ENCODE data around the gene CAPN2.

Gene CAPN2

DNA sequence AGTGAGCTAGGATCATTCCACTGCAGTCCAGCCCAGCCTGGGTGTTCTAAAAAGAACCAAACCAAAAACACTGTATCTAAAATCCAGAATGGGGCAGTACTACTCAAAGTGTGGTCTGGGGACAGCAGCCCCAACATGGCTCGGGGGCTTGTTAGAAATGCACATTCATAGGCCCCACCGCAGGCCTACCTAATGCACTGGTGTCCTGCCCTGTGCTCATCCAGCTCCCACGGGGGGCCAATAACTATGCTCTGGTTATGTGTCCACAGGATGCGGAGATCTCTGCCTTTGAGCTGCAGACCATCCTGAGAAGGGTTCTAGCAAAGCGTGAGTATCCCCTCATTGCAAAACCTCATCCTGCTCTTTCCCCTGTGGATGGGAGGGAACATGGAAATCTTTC is 51.5 kb downstream of the CAPN2 start:
- DNase-seq, result no peak

DNA sequence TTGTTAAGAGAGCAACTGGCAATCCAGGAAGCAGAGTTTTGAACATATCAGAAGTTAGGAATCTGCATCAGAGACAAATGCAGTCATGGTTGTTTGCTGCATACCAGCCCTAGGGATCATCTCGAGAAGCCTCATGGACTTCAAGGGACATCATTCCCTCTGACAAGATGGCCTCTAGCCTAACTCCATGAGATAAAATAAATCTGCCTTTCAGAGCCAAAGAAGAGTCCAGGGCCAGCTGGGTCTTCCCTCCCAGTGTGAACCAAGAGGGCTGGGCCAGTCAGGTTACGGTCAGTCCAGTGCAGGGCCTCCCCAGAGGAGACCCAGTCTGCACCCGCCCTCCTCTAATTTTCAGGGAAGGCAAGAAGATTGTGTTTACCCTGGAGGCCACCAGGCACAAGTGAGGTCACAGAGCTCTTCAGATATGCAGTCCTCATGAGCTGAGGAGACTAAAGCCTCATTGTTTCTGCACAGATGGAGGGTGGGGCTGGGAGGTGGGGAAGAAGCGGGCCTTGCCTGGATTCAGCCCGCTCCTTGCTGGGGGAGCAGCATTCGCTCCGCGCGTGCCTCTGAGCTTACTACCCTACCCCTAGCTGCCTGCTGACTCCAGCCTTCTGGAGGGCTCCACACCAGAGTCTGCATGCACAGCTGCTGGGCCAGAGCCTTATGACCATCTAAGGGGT is 52.8 kb downstream of the CAPN2 start:
- DNase-seq, result no peak

DNA sequence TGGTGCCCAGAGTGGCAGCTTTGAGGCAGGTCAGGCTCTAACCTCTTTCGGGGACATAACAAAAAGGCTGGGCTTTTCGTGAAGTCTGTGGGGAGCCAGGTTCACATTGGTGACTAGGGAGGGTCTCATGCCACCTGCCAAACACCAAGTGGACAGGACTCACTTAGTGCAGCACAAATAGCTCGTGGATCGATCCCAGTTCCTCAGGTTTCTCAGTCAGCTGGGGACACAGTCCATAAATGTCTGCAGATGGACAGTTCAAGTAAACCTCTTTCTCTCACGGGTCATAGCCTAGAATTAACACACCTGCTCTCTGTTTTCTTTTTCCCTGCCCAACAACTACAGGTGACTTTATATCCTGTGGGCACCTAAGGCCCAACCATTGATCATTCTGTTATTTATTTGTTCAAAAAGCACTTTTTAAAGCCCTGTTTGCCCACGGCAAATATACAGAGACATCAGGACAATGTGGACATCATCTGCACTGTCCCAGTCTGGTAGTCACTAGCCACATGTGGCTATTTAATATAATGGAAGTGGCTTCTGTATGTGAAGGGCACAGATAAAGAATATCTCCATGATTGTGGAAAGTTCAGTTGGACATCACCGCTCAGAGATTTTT is 53.5 kb downstream of the CAPN2 start:
- no peak for DNase-seq

DNA sequence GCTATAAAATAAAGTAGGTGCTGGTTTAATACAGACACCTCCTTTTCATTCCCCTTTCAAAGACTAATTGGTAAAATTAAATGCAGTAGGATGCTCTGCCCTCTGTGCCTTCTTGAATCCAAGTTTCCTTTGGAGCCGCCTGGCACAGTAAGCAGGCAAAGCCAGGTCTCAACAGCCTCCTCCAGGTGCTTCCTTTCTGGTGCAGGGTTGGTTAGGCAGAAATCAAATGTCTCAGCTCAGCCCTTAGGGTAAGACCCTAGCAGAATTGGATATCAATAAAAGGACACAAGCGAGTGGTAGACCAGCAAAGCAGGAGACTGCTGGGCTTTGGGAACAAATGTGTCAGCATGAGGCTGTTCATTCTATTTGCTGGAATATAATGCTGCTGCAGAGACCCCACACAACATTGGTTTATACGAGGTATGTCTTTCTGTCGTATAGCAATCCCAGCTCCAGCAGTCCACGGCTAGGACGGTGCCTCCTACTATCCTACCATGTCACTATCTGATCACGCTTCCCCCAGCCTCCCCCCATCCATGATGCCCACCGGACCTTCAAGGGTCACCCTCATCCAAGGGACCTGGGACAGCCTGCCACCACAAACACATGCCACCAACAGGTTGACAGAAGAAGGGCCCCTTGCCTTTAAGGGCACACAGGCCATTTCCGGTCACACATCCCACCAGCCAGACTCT is 58.4 kb downstream of the CAPN2 start:
- DNase-seq, result no peak

DNA sequence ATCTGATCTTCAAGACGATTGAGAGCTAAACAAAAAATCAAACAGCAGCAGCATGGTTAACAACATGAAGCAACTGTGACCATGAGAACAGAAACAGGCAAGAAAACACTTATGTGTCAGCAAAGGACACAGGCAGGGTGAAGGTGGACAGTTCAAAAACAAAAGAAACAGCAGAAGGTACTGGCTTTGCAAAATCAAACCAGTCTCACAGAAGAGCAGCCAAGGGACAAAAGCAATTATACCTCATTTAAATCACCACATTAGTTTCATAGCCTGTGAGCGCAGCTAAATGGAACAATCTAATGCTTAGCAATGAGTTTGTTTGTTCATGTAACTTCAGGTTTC is 59.1 kb downstream of the CAPN2 start:
- DNase-seq, result no peak

DNA sequence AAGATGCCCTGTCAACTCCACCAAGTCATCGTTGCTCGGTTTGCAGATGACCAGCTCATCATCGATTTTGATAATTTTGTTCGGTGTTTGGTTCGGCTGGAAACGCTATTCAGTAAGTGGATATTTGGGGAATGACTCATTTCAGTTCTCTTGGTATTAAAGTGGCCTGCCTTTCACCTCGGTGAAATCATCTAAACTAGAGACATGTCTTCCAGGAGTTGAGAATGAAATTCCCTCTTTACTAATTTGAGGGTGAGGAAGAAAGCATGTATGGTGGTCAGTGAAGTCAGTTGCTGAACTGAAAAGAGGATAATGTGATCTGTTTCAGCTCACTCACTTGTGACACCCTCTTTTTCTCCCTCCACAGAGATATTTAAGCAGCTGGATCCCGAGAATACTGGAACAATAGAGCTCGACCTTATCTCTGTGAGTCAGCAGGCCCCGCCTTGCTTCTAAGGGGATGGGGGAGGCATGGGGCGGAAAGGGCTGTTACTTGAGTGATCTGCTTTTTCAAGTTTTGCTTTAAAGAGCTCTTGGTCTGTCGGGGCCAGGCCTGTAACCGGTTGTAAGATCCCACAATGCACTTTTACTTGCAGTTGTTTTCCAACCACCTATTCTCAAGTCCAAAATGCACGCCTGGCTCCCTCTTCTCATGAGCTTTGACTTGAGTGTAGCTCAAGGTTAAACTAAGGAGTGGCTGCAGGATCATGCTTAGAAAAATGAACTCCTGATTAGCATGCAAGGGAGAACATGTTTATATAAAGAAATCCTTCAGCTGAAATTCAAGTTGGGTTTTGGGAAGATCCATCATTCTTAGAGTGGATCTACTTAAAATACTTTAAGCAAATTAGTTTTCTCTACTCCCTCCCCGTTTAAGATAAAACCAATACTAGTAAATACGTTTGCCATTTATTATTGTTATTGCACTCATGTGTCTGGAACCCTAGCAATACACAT is 59.8 kb downstream of the CAPN2 start:
- DNase-seq, result no peak

DNA sequence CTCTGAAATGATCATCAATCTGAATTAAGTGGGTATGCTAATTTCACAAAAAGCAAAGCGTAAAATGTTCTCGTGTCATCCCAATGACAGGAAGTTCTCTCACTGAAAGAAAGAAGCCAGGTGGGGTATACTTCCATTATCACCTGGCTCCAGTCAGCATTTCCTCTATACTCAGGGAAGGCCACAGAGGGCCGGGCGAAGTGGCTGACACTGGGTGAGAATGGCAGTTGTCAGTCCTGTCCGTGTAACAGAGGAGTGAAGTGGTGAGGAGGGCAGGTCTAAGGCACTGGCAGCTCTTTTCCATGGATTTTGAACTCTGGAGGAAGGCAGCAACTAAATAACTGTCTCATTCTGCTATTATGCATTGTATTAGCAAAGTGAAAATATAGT is 60.4 kb downstream of the CAPN2 start:
- no peak for DNase-seq

DNA sequence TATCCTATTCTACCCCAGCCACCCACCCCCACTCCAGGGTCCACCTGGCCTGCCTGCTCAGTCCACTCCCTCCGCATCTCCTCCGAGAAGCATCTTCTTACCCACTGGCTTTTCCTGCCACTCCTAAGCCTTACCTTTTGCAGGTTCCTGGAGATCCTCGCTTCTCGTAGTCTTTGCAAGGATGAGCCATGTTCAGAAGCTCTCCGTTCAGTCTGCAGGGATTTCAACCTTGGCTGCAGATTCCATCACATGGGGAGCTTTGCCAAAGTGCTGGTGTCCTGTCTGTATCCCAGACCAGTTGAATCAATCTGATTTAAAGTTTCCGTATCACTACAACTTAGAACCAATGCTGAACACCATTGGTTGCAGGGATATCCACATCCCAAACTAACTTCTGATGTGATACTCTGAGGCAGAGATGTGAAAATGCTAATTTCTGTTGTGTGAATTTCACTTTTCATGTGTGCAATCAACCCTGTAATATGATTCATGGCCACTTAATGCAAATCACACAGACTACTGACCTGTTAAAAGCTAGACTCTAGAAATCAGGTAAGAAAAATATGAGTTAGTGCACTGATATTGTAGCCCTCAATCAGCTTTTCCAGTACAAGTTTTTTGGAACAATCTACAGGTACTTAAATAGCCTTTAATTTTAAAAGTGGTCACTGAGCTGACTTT is 61.9 kb downstream of the CAPN2 start:
- no peak for DNase-seq

DNA sequence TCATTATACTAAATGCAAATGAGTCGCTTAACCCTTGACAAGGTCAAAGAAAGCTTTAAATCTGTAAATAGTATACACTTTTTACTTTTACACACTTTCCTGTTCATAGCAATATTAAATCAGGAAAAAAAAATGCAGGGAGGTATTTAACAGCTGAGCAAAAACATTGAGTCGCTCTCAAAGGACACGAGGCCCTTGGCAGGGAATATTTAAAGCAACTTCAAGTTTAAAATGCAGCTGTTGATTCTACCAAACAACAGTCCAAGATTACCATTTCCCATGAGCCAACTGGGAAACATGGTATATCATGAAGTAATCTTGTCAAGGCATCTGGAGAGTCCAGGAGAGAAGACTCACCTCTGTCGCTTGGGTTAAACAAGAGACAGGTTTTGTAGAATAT is 62.7 kb downstream of the CAPN2 start:
- no peak for DNase-seq

DNA sequence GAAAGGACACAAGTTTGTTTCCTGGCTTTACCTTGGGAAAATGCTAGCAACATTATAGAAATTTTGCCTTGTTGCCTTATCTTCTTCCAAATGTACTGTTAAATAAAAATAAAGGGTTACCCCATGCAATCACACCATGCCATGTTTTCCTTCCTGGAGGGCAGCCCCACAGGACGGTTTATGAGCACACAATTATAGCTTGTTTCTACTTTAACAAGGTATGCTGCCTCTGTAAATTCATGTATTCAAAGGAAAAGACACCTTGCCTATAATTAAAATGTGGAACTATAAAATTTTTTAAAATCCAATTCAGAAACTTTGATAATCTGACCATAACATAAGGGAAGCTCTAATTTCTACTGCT is 63.4 kb downstream of the CAPN2 start:
- DNase-seq, result no peak

DNA sequence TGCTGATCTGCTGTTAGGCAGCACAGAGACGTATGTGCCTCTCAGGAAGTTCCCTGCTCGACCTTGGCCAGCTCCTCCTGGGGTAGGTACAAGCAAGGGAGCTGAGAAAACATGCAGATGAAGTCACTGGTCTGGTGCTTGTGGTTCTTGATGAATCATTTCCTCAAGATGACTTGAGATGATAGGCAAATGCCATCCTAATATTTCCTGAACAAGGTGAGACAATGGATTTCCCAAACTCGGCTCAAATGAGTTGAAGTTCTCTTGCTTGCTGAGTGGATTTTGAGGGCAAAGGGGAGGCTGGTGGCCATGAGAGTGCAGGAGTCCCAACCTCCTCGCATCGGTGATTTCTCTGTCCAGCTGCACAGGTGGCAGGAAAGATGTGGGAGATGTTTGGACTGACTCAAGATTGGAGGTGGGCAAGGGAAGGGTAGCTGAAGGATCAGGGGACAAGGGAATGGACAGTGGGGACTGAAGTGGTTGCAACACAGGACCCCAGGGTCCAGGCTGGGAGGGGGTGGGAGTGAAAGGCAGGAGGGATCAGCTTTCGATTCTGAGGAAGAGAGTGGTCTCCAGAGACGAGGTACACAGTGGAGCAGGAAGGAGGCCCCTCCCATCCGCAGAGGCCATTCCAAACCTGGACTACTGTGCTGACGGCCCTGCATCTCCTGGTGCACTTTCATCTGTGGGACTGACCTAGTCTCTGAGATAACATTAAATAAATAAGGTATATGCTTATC is 63.9 kb downstream of the CAPN2 start:
- peak; percentile 17 for DNase-seq

DNA sequence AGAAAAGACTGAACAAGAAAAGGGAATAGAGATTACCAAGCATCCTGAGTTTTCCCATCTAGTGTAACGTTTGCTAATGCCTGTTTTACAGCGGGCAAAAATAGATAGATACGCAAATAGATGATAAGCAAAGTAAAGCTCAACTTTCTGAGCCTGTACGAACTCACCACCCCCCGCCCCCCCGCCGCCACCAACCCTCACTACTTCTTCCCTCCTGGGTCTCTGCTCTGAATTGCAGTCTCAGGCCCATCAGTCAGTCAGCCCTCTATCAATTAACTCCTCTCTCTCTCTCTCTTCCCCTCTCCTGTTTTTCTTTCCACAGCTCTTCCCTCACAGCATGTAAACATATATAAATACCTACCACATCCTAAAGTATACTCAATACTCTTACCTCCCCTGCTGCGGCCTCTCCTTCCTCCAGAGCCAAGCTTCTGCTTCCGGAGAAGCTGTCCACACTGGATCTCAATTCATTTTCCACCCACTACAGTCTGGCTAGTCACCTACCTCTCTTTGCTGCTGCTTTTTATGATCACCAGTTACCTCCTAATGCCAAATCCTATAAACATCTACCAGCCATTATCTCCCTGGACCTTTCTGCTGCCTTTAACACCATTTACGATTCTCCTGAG is 64.6 kb downstream of the CAPN2 start:
- no peak for DNase-seq

DNA sequence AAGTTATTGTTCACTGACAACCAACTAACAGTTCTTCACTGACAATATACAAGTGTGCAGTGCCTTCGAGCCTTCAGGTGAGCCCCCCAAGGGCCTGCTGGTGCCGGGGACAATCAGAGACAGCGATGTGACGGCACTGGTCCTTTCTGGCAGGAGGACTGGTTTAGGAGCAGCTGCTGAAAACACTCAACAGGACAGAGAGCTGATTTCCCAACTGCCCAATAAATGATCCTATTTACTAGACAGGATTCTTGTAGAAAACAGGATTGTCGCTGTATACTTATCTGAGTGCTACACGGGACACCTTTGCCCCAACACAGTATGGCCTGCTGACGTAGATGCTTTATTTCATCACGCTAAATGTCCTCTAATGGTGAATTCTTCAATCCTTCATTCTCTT is 68.0 kb downstream of the CAPN2 start:
- no peak for DNase-seq

DNA sequence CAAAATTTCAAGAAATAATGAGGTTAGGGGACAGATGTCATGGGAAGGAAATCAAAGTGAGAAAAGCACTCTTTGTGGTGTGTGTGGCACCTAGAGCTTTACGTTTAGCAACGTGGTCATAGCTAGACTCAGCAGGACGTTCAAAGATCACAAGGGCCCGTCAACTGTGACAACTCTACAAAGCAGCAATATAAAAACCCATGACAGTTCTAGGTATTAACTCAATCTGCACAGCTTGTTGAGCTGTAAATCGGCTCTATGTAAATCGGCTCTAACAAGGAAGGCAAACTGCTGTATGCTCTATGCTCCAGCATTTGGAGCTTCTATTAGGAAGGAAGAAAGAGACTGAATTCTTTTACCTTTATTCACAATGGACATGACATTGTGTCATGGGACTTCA is 68.6 kb downstream of the CAPN2 start:
- no peak for DNase-seq

DNA sequence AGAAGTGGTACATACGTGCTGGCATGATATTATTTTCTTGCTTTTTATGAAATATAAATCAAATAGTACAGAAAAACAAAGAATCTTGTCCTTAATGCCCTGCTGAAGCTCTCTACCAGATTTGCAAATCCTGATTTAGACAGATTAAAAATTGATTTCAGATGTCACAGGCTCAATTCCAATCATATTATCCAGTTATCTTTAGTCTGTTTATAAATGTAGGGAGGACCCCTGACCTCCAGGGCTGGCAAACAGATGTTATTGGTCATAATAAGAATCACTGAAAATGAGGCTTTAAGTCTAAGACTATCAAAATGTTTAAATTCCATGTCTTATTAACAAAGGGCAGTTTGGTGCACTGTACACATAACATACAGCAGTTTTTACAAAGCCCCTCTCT is 71.3 kb downstream of the CAPN2 start:
- DNase-seq, result no peak

DNA sequence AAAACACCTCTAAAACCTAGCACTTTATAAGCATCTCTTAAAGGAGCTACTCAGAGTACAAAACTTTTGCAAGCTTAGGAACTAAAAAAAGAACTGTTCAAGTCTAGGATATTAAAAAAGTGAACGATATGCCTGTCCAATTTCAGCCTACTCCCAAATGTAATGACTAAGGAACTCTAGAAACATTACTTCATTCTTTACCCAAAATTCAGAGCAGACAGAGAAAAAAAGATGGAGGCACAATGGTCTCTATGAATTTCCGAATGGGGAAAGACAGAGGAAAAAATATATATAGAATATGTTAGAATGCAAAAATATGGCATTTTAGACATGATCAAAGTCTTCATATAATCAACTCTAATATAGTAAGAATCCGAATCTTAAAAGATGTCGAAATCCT is 72.2 kb downstream of the CAPN2 start:
- no peak for DNase-seq

DNA sequence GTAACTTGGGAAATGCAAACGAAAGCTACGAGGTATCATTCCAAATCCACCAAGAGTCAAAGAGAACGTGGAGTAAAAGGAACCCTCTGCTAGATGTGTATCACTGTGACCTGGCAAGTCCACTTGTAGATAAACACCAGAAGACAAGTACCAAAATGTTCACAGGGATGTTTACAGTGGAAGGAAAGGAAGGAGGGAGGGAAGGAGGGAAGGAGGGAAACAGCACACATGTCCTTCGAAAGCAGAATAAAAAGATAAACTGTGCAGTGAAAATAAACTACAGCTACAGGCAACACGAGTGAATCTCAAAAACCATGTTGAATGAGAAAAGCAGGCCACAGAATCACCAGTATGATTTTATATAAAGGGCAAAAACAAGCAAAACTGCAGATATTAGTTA is 73.5 kb downstream of the CAPN2 start:
- no peak for DNase-seq

DNA sequence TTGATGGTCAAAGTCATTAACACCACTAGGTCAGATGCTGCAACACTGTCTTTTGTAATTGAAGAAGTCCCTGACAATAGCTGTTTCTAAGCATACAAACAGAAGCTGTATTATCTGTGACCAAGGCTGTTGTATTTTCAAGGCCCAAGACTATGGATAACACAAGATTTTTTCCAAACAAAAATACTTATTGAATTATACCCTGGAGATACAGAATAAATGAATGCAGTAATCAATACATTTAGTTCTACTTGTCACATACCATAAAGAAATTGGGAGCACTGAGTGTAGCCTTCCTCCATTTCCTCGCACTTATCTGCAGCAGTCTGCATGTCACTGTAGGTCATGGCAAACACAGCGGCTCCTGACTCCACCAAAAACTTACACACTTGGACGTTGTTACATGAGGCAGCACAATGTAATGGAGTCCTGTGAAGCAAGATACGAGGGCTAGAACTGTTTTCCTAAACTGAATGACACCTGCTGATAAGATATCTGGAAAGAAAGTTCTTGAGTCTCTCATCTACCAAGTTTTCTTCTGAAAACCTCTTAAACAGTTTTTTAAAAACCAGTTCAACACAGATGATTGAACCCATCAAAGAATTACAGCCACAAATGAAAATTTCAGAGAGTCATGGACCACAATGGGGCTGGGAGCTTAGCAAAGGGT is 76.5 kb downstream of the CAPN2 start:
- no peak for DNase-seq

DNA sequence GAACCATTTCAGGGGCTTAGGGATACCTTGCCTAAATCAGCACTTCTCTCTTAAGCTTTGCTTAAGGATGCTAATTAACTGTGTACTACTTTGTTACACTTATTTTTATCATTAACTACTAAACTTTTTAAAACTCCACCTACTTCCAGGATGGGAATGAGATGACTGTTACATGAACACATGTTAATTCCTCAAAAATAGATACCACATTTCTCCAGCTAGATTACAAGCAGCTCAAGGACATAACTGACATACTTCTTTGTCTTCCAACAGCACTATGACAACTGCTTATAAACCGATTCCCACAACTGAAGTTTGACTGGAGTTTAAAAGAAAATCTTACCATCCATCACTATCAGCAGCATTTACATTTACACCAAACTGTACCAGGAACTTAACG is 79.7 kb downstream of the CAPN2 start:
- DNase-seq, result no peak

DNA sequence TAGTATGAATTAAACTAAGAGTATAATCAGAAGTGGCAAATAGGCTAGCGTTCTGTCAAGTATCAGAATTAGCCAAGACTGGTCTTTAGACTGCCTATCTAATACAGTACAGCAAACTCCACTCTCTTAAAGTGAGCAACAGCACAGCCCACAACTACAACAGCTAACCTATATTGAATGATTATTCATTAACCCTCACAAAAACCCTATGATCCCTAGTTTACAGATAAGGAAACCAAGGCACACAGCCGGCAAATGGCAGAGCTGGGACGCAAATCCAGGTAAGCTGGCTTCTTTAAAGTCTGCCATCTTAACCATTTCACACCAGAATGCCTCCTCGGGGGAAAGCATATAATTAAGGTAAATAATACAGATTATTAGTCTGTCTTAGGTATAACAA is 81.4 kb downstream of the CAPN2 start:
- no peak for DNase-seq

Data from stimulated activated CD4-positive, alpha-beta T cell treated with anti-CD3 and anti-CD28 coated beads, Interleukin-12 subunit alpha, Interleukin-12 subunit beta, amount 100 ng/mL, for 4 hours (primary cell).